ENCODE data around the gene KLHL30.

- no peak for TF ChIP-seq POLR2A (IDR thresholded peaks at IDR 0.05)
- TF ChIP-seq CTCF (IDR thresholded peaks at IDR 0.05) = no peak
Observed at GRCh38 chr2:238180554-238180953, 42.1 kb downstream of the KLHL30 start.

Measured in esophagus squamous epithelium (tissue), 4 donors.